Stimulated activated naive CD4-positive, alpha-beta T cell treated with Interleukin-2 at 50 U/mL for 16 hours (primary cell): ENCODE measurements around the gene NOSTRIN.
"Not testable (repeated sequence)": the region's sequence is repeated elsewhere in the genome, so short reads cannot be mapped to it uniquely, and the experiment has no call there.

ENCODE experiments used
- DNase-seq: peaks from one replicate; lab custom pipeline; 2025; lab: John Stamatoyannopoulos, UW

Gene NOSTRIN

GRCh38 chr2:168819829-168820489, 17.5 kb downstream of the NOSTRIN start:
- DNase-seq: no peak

DNA sequence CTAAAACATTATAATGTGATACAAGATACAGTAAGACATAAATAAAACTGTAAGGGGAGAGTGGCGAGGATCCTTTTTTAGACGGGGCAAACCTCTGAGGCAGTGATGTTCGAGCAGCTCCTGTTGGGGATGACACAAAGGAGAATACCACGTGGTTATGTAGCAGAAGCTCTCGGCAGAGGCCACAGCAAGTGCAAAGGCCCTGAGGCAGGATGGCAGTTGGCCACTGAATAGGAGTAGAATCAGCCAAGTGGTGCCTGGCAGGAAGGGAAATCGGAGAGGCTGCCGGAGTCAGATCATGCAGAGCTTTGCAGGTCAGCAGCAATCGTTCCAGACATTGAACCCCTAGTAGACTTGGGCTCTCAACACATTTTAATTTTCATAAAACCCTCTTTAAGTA, 19.1 kb downstream of the NOSTRIN start:
- DNase-seq: no peak

DNA sequence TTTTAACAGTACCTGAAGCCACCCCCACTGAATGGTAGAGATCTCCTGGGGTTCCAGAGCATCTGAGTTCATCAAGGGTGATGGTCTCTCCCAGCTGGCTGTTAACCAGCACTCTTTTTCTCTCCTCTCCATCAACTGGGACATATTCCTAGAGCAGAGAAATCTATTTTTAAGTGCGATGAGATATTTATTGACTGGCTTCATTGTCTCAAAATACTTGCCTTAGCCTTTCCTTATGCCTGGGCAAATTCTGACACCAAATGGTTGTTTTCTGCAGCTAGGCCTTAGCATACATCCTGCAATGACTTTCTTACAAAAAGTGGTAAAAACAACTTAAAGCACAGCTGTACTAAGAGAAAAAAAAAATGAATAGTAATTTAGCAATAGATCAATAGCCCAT, 19.6 kb downstream of the NOSTRIN start:
- no peak for DNase-seq

- DNase-seq: no peak
These were observed 22.7 kb downstream of the NOSTRIN start for GRCh38 chr2:168825126-168825525.

DNA sequence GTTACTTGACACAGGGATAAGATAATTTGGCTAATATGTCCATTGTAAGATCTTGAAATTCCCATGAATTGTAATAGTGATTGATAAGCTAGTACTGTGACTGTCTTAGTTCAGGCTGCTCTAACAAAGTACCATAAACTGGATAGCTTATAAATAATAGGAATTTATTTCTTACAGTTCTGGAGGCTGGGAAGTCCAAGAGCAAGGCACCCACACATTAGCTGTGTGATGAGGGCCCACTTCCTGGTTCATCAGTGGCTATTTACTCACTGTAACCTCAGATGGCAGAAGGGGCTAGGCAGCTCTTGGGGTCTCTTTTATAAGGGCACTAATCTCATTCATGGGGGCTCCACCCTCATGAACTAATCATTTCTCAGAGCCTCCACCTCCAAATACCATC, 28.5 kb downstream of the NOSTRIN start:
- DNase-seq: no peak

- no peak for DNase-seq
These were observed 29.2 kb downstream of the NOSTRIN start for GRCh38 chr2:168831662-168832061.

DNA sequence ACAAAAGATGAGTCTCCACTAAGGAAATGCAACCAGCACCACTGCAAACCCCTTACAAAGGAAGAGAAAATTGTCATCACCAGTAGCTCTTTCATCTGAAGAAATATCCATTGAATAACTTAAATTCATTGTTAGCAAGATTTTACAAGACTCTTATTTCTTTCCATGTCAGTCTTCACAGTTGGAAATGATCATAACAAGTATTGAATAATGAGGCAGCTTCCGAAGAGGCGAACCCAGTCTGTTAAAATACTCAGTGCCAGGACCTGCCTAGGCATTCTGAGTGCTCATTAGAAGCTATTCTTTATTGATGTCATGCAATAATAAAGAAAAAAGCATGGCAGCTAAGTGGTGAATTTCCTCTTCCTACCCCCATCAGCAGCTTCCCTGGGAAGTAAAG, 33.5 kb downstream of the NOSTRIN start:
- DNase-seq: no peak

DNA sequence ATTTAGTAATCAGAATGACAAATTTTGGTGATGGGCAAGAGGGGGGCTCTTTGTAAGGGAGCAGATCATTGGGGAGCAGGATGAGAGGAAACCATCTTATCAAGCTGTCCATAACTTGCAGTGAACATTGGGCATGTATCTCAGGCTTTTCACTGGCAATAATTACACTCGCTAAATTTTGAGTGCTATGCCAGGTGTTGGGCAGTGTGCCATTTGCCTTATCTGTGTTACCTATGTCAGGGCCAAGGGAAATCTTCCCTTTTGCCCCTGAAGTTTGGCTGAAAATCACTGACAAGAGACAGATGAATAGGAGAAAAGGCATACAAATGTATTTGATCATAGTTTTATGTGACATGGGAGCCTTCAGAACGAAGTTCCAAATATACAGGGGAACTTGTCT, 39.0 kb downstream of the NOSTRIN start:
- DNase-seq: no peak

DNA sequence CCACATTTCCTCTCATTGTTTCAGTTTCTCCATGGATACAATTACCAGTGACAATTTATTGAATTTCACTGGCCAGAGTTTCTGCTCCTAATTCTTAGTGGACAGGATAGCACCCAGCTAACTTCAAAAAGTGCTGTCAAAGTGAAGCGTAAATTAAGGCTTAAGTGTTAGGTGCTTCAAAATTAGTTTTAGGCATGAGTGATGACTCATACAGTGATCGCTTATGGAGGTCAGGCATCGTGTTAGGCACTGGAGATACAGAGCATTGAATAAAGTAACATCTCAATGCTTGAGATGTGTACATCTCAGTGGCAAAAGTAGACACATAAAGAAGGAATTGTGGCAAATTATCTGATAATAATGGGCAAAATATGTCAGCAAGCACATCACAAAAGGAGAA, 40.8 kb downstream of the NOSTRIN start:
- no peak for DNase-seq

GRCh38 chr2:168848225-168848624, 45.8 kb downstream of the NOSTRIN start:
- DNase-seq: no peak

DNA sequence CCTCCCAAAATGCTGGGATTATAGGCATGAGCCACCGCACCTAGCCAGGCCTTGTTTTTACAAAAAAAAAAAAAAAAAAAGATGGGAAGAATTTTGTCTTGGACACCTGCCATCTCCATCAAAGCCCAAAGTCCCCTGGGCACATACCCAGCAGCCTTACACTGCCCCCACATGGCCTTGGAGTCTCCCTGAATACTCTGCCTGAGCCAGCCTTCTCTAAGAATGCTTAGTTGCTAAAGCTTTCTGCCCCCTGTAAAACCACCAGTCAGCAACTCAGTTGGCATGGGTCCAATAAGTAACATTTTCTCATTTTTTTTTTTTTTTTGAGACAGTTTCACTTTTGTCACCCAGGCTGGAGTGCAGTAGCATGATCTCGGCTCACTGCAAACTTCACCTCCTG, 47.2 kb downstream of the NOSTRIN start:
- no peak for DNase-seq

- no peak for DNase-seq
These were observed 48.4 kb downstream of the NOSTRIN start for GRCh38 chr2:168850846-168851245.

- DNase-seq: no peak
These were observed 49.4 kb downstream of the NOSTRIN start for GRCh38 chr2:168851674-168852320.

DNA sequence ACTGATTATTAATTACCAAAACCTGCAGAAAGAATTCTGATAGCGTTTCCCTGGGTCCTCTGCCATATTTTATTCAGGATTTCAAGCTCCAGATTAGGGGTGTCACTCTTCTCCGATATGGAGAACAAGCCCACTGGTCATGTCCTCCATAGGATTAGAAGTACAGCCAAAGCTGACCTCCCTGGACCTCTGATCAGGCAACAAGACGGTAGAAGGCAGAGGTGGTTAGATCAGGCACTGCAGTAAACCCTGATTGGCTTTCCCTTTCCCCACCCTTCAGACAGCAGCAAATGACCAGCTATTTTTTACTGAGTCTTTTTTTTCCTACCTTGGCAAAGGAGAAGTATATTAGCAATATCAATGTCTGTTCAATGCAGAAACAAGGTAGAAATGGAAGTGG, 50.0 kb downstream of the NOSTRIN start:
- no peak for DNase-seq

- DNase-seq: no peak
These were observed 51.0 kb downstream of the NOSTRIN start for GRCh38 chr2:168853471-168853870.

GRCh38 chr2:168854651-168855050, 52.2 kb downstream of the NOSTRIN start:
- no peak for DNase-seq

- no peak for DNase-seq
These were observed 53.2 kb downstream of the NOSTRIN start for GRCh38 chr2:168855601-168856000.

DNA sequence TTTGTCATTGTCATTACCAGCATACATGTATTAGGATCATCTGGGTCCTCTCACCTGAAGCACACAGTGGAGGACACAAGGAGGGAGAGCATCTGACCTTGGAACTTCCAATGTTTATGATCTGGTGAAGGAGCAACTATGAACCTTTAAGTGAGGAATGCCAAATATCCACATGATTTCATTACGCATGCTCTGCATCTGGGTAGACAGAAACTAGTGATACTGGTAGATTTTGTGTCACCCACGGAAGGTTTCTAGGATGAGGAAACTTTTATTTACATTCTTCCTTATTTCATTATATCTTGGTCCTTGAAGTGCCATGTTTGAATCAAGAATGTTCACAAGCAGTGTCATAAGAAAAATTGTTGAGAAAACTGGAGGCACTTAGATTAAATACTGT, 55.7 kb downstream of the NOSTRIN start:
- DNase-seq: no peak

DNA sequence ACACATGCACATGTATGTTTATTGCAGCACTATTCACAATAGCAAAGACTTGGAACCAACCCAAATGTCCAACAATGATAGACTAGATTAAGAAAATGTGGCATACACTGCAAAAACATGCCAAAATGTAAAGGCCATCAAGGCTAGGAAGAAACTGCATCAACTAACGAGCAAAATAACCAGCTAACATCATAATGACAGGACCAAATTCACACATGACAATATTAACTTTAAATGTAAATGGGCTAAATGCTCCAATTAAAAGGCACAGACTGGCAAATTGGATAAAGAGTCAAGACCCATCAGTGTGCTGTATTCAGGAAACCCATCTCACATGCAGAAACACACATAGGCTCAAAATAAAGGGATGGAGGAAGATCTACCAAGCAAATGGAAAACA, 64.7 kb downstream of the NOSTRIN start:
- not testable (repeated sequence) for DNase-seq

DNA sequence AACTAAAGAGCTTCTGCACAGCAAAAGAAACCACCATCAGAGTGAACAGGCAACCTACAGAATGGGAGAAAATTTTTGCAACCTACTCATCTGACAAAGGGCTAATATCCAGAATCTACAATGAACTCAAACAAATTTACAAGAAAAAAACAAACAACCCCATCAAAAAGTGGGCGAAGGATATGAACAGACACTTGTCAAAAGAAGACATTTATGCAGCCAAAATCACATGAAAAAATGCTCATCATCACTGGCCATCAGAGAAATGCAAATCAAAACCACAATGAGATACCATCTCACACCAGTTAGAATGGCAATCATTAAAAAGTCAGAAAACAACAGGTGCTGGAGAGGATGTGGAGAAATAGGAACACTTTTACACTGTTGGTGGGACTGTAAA, 67.9 kb downstream of the NOSTRIN start:
- not testable (repeated sequence) for DNase-seq

DNA sequence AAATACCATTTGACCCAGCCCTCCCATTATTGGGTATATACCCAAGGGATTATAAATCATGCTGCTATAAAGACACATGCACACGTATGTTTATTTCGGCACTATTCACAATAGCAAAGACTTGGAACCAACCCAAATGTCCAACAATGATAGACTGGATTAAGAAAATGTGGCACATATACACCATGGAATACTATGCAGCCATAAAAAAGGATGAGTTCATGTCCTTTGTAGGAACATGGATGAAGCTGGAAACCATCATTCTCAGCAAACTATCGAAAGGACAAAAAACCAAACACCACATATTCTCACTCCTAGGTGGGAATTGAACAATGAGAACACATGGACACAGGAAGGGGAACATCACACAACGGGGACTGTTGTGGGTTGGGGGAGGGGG, 68.4 kb downstream of the NOSTRIN start:
- DNase-seq: not testable (repeated sequence)

- DNase-seq: no peak
These were observed 72.1 kb downstream of the NOSTRIN start for GRCh38 chr2:168874368-168875054.

DNA sequence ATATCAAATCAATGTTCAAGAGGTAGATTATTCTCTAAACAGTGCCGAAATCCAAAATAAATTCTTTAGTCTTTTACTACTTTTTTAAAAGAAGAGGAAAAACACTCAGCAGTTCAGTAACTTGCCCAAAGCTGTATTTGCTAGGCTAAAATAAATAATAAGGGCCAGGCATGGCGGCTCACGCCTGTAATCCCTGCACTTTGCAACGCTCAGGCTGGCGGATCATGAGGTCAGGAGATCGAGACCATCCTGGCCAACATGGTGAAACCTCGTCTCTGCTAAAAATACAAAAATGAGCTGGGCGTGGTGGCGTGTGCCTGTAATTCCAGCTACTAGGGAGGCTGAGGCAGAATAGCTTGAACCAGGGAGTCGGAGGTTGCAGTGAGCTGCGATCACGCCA, 79.7 kb downstream of the NOSTRIN start:
- not testable (repeated sequence) for DNase-seq
